Stimulated activated naive CD8-positive, alpha-beta T cell treated with anti-CD3 and anti-CD28 coated beads, Interleukin-15, amount 100 ng/mL, for 72 hours (primary cell): ENCODE data around the gene GPR141.

Source experiments
- ATAC-seq: fragments of 150-1000 bp; cut with Tn5 transposase; 2 replicates; pipeline ENCODE4 v1.10.0; 2021; ENCODE audit warnings: mild to moderate bottlenecking, moderate library complexity
- DNase-seq, 2 donors: peaks; one replicate each; pipeline ENCODE4 v3.0.0; 2021 to 2022
- H3K27ac Mint-ChIP-seq, 2 donors: one replicate each; pipeline ENCODE4 v1.8.0; 2022; ENCODE audit warnings: mild to moderate bottlenecking in 2 of 2, mixed read lengths in 2 of 2, moderate library complexity in 2 of 2
- H3K27me3 Mint-ChIP-seq: one replicate; pipeline ENCODE4 v1.8.0; 2022; ENCODE audit warnings: mixed read lengths
- H3K4me1 Mint-ChIP-seq: one replicate; pipeline ENCODE4 v1.8.0; 2022; ENCODE audit warnings: mild to moderate bottlenecking, mixed read lengths
- H3K4me3 Mint-ChIP-seq, 2 donors: one replicate each; pipeline ENCODE4 v1.8.0; 2022; ENCODE audit warnings: mild to moderate bottlenecking in 2 of 2, mixed read lengths in 2 of 2, moderate library complexity in 1 of 2
- H3K9me3 Mint-ChIP-seq, 2 donors: one replicate each; pipeline ENCODE4 v1.8.0; 2022; ENCODE audit warnings: mixed read lengths in 2 of 2

The GPR141 gene

GRCh38 chr7:37741776-37742175, 58.2 kb downstream of the GPR141 start:
- Mint-ChIP-seq H3K4me1 (no peaks in the 10 kb centered on the region), H3K4me3 (no peak overlapping the region), H3K27me3 (no peaks in the 10 kb centered on the region), H3K27ac (no peak overlapping the region), H3K9me3 (no peaks in the 10 kb centered on the region)
- DNase-seq (no peak), ATAC-seq (no peak)

GRCh38 chr7:37751096-37751495, 67.5 kb downstream of the GPR141 start:
- no peak overlapping the region for H3K4me3 Mint-ChIP-seq
- peak overlapping the region in 1 of 2 donors; percentile 81 for H3K27ac Mint-ChIP-seq
- H3K9me3 Mint-ChIP-seq, result no peaks in the 10 kb centered on the region
- H3K27me3 Mint-ChIP-seq, result peaks cover 10% of the 10 kb centered on the region
- ATAC-seq, result no peak
- DNase-seq, result no peak
- no peaks in the 10 kb centered on the region for H3K4me1 Mint-ChIP-seq

- H3K4me3 Mint-ChIP-seq, result no peak overlapping the region
- no peak for ATAC-seq
- H3K27ac Mint-ChIP-seq, result no peak overlapping the region
- H3K9me3 Mint-ChIP-seq, result no peaks in the 10 kb centered on the region
- no peak for DNase-seq
- H3K4me1 Mint-ChIP-seq, result no peaks in the 10 kb centered on the region
- peaks cover 17% of the 10 kb centered on the region for H3K27me3 Mint-ChIP-seq
These were observed 70.0 kb downstream of the GPR141 start for GRCh38 chr7:37753398-37754050.

- no peak for DNase-seq
- no peak overlapping the region for H3K27ac Mint-ChIP-seq
- H3K9me3 Mint-ChIP-seq, result no peaks in the 10 kb centered on the region
- no peak for ATAC-seq
- no peaks in the 10 kb centered on the region for H3K4me1 Mint-ChIP-seq
- no peak overlapping the region for H3K4me3 Mint-ChIP-seq
- peaks cover 24% of the 10 kb centered on the region for H3K27me3 Mint-ChIP-seq
These were observed 73.4 kb downstream of the GPR141 start for GRCh38 chr7:37756797-37757551.

- Mint-ChIP-seq H3K4me3 (no peak overlapping the region), H3K4me1 (no peaks in the 10 kb centered on the region), H3K27ac (no peak overlapping the region), H3K9me3 (no peaks in the 10 kb centered on the region), H3K27me3 (peaks cover 25% of the 10 kb centered on the region)
- ATAC-seq, result no peak
- DNase-seq, result no peak
These were observed 74.0 kb downstream of the GPR141 start for GRCh38 chr7:37757563-37757962.

- DNase-seq (no peak), ATAC-seq (no peak)
- no peak overlapping the region for H3K27ac Mint-ChIP-seq
- no peaks in the 10 kb centered on the region for H3K9me3 Mint-ChIP-seq
- H3K27me3 Mint-ChIP-seq, result peaks cover 25% of the 10 kb centered on the region
- no peak overlapping the region for H3K4me3 Mint-ChIP-seq
- H3K4me1 Mint-ChIP-seq, result no peaks in the 10 kb centered on the region
These were observed 75.0 kb downstream of the GPR141 start for GRCh38 chr7:37758501-37759045.

- ATAC-seq (peak; percentile 9), DNase-seq (no peak)
- H3K9me3 Mint-ChIP-seq, result peaks cover 0 to 8% of the 10 kb centered on the region in 2 donors
- H3K27me3 Mint-ChIP-seq, result peaks cover 34% of the 10 kb centered on the region
- H3K4me3 Mint-ChIP-seq, result no peak overlapping the region
- no peak overlapping the region for H3K27ac Mint-ChIP-seq
- no peaks in the 10 kb centered on the region for H3K4me1 Mint-ChIP-seq
These were observed 76.0 kb downstream of the GPR141 start for GRCh38 chr7:37759526-37759925.

- ATAC-seq (no peak), DNase-seq (no peak)
- Mint-ChIP-seq H3K4me3 (no peak overlapping the region), H3K9me3 (peaks cover 0 to 8% of the 10 kb centered on the region in 2 donors), H3K27me3 (peaks cover 19% of the 10 kb centered on the region), H3K27ac (no peak overlapping the region), H3K4me1 (peaks cover 13% of the 10 kb centered on the region)
These were observed 81.9 kb downstream of the GPR141 start for GRCh38 chr7:37765421-37765829.

GRCh38 chr7:37765872-37766525, 82.4 kb downstream of the GPR141 start:
- Mint-ChIP-seq H3K9me3 (peaks cover 0 to 8% of the 10 kb centered on the region in 2 donors), H3K4me1 (peaks cover 13% of the 10 kb centered on the region), H3K27me3 (peaks cover 19% of the 10 kb centered on the region), H3K4me3 (peak overlapping the region in 1 of 2 donors; percentile 2), H3K27ac (no peak overlapping the region)
- DNase-seq, result peak in 1 of 2 donors; percentile 21
- ATAC-seq, result peak; percentile 83

- peaks cover 13% of the 10 kb centered on the region for H3K4me1 Mint-ChIP-seq
- H3K4me3 Mint-ChIP-seq, result no peak overlapping the region
- H3K27me3 Mint-ChIP-seq, result peaks cover 8% of the 10 kb centered on the region
- H3K9me3 Mint-ChIP-seq, result peaks cover 3 to 8% of the 10 kb centered on the region in 2 donors
- DNase-seq, result no peak
- ATAC-seq, result no peak
- no peak overlapping the region for H3K27ac Mint-ChIP-seq
These were observed 85.0 kb downstream of the GPR141 start for GRCh38 chr7:37768611-37769010.

- no peak for DNase-seq
- H3K4me1 Mint-ChIP-seq, result peaks cover 13% of the 10 kb centered on the region
- H3K4me3 Mint-ChIP-seq, result no peak overlapping the region
- H3K9me3 Mint-ChIP-seq, result peaks cover 1 to 3% of the 10 kb centered on the region in 2 donors
- ATAC-seq, result no peak
- H3K27ac Mint-ChIP-seq, result no peak overlapping the region
- H3K27me3 Mint-ChIP-seq, result peaks cover 2% of the 10 kb centered on the region
These were observed 85.7 kb downstream of the GPR141 start for GRCh38 chr7:37769291-37769690.

- Mint-ChIP-seq H3K27ac (no peak overlapping the region), H3K9me3 (peaks cover 0 to 3% of the 10 kb centered on the region in 2 donors), H3K27me3 (no peaks in the 10 kb centered on the region), H3K4me1 (peaks cover 13% of the 10 kb centered on the region), H3K4me3 (no peak overlapping the region)
- ATAC-seq (peak; percentile 35), DNase-seq (no peak)
These were observed 86.2 kb downstream of the GPR141 start for GRCh38 chr7:37769726-37770125.

- H3K9me3 Mint-ChIP-seq, result peaks cover 8 to 10% of the 10 kb centered on the region in 2 donors
- no peak for ATAC-seq
- no peaks in the 10 kb centered on the region for H3K27me3 Mint-ChIP-seq
- no peak for DNase-seq
- H3K4me3 Mint-ChIP-seq, result no peak overlapping the region
- H3K27ac Mint-ChIP-seq, result no peak overlapping the region
- H3K4me1 Mint-ChIP-seq, result peaks cover 7% of the 10 kb centered on the region
These were observed 87.3 kb downstream of the GPR141 start for GRCh38 chr7:37770838-37771237.

- peaks cover 2% of the 10 kb centered on the region for H3K4me1 Mint-ChIP-seq
- H3K27me3 Mint-ChIP-seq, result no peaks in the 10 kb centered on the region
- no peak overlapping the region for H3K27ac Mint-ChIP-seq
- ATAC-seq, result no peak
- H3K9me3 Mint-ChIP-seq, result peaks cover 9 to 10% of the 10 kb centered on the region in 2 donors
- no peak for DNase-seq
- H3K4me3 Mint-ChIP-seq, result no peak overlapping the region
These were observed 87.8 kb downstream of the GPR141 start for GRCh38 chr7:37771342-37771741.

GRCh38 chr7:37771801-37772200, 88.2 kb downstream of the GPR141 start:
- DNase-seq (no peak), ATAC-seq (no peak)
- Mint-ChIP-seq H3K27me3 (no peaks in the 10 kb centered on the region), H3K4me3 (no peak overlapping the region), H3K27ac (no peak overlapping the region), H3K9me3 (peaks cover 10 to 12% of the 10 kb centered on the region in 2 donors), H3K4me1 (no peaks in the 10 kb centered on the region)

- H3K27me3 Mint-ChIP-seq, result no peaks in the 10 kb centered on the region
- H3K9me3 Mint-ChIP-seq, result peaks cover 24 to 28% of the 10 kb centered on the region in 2 donors
- H3K4me1 Mint-ChIP-seq, result no peaks in the 10 kb centered on the region
- H3K4me3 Mint-ChIP-seq, result no peak overlapping the region
- no peak for DNase-seq
- no peak overlapping the region for H3K27ac Mint-ChIP-seq
- ATAC-seq, result no peak
These were observed 92.4 kb downstream of the GPR141 start for GRCh38 chr7:37775921-37776320.
